HEK293T (cell line): Measurements from ENCODE around the gene TCF7.

ENCODE experiments used
- CTCF ChIA-PET: fragments of 350-600 bp; formaldehyde crosslinking; extraction: SDS; loops from one replicate; lab custom pipeline; 2021; ENCODE audit warnings: antibody characterized with exemption, inconsistent platforms; lab: Yijun Ruan, JAX
- POLR2A ChIA-PET: fragments of 350-600 bp; formaldehyde crosslinking; extraction: SDS; loops from one replicate; lab custom pipeline; 2020; ENCODE audit warnings: antibody characterized with exemption, inconsistent platforms; lab: Yijun Ruan, JAX
- DNase-seq: peaks from one replicate; pipeline ENCODE4 v3.0.0; 2012; ENCODE audit warnings: mixed read lengths; ENCODE audit errors: extremely low spot score
- ARNT ChIP-seq: fragments of 450-650 bp; IDR thresholded peaks from 2 replicates; pipeline ENCODE4 v1.6.1; 2017; ENCODE audit warnings: mild to moderate bottlenecking
- BHLHE40 ChIP-seq: fragments of 450-650 bp; IDR thresholded peaks from 2 replicates; pipeline ENCODE4 v1.6.1; 2016; ENCODE audit warnings: mild to moderate bottlenecking, moderate library complexity, borderline replicate concordance
- CTBP1 ChIP-seq: fragments of 450-650 bp; IDR thresholded peaks from 2 replicates; pipeline ENCODE4 v1.6.1; 2016; ENCODE audit warnings: borderline replicate concordance
- ELF4 ChIP-seq: fragments of 450-650 bp; IDR thresholded peaks from 2 replicates; pipeline ENCODE4 v1.6.1; 2017; ENCODE audit warnings: antibody characterized with exemption
- FOXA1 ChIP-seq: fragments of 450-650 bp; IDR thresholded peaks from 2 replicates; pipeline ENCODE4 v1.6.1; 2016; ENCODE audit warnings: mild to moderate bottlenecking
- FOXK2 ChIP-seq: fragments of 450-650 bp; IDR thresholded peaks from 2 replicates; pipeline ENCODE4 v1.6.1; 2016; ENCODE audit warnings: mild to moderate bottlenecking
- FOXM1 ChIP-seq: fragments of 450-650 bp; IDR thresholded peaks from 2 replicates; pipeline ENCODE4 v1.6.1; 2017; ENCODE audit warnings: mild to moderate bottlenecking, borderline replicate concordance
- HDGF ChIP-seq: fragments of 450-650 bp; IDR thresholded peaks from 2 replicates; pipeline ENCODE4 v1.6.1; 2017; ENCODE audit warnings: antibody characterized with exemption, borderline replicate concordance
- L3MBTL2 ChIP-seq: fragments of 450-650 bp; conservative IDR thresholded peaks from 2 replicates; pipeline ENCODE4 v1.6.1; 2016; ENCODE audit warnings: mild to moderate bottlenecking
- LEF1 ChIP-seq: fragments of 450-650 bp; IDR thresholded peaks from 2 replicates; pipeline ENCODE4 v1.6.1; 2017; ENCODE audit warnings: mild to moderate bottlenecking, borderline replicate concordance
- NFRKB ChIP-seq: fragments of 450-650 bp; IDR thresholded peaks from 2 replicates; pipeline ENCODE4 v1.6.1; 2016; ENCODE audit warnings: mild to moderate bottlenecking, moderate library complexity
- PKNOX1 ChIP-seq: fragments of 450-650 bp; IDR thresholded peaks from 2 replicates; pipeline ENCODE4 v1.6.1; 2016
- SP1 ChIP-seq: fragments of 450-650 bp; IDR thresholded peaks from 2 replicates; pipeline ENCODE4 v1.6.1; 2017
- SUZ12 ChIP-seq: fragments of 450-650 bp; IDR thresholded peaks from 2 replicates; pipeline ENCODE4 v1.6.1; 2016; ENCODE audit warnings: mild to moderate bottlenecking
- TARDBP ChIP-seq: fragments of 450-650 bp; IDR thresholded peaks from 2 replicates; pipeline ENCODE4 v1.6.1; 2016
- ZNF384 ChIP-seq: fragments of 450-650 bp; IDR thresholded peaks from 2 replicates; pipeline ENCODE4 v1.6.1; 2016

The TCF7 gene

GRCh38 chr5:134106991-134107701 lies 7.3 kb upstream of the TCF7 start:
- DNase-seq, result no peak
- ChIA-PET POLR2A (no interaction called here), CTCF (no interaction called here)
- TF ChIP-seq PKNOX1, result no peak
- TF ChIP-seq SP1, result no peak
- no peak for TF ChIP-seq ARNT
- no peak for TF ChIP-seq NFRKB
- no peak for TF ChIP-seq FOXK2
- TF ChIP-seq ZNF384, result no peak
- no peak for TF ChIP-seq FOXA1
- no peak for TF ChIP-seq L3MBTL2
- TF ChIP-seq TARDBP, result no peak
- no peak for TF ChIP-seq ELF4

- TF ChIP-seq LEF1, result no peak
- no peak for TF ChIP-seq NFRKB
- TF ChIP-seq L3MBTL2, result no peak
- no peak for TF ChIP-seq ARNT
- no peak for TF ChIP-seq FOXM1
- no peak for TF ChIP-seq ZNF384
- TF ChIP-seq CTBP1, result no peak
- no peak for TF ChIP-seq FOXA1
- TF ChIP-seq FOXK2, result no peak
- no peak for TF ChIP-seq HDGF
- TF ChIP-seq ELF4, result no peak
- TF ChIP-seq SUZ12, result no peak
- TF ChIP-seq SP1, result no peak
- TF ChIP-seq TARDBP, result no peak
- TF ChIP-seq BHLHE40, result no peak
- TF ChIP-seq PKNOX1, result no peak
- POLR2A ChIA-PET, result no interaction called here
- no peak for DNase-seq
- CTCF ChIA-PET, result no interaction called here
Observed at GRCh38 chr5:134107779-134108178, 6.7 kb upstream of the TCF7 start.

GRCh38 chr5:134110382-134110781 lies 4.1 kb upstream of the TCF7 start:
- TF ChIP-seq NFRKB, result no peak
- TF ChIP-seq FOXM1, result no peak
- TF ChIP-seq ELF4, result no peak
- TF ChIP-seq TARDBP, result no peak
- TF ChIP-seq BHLHE40, result no peak
- TF ChIP-seq FOXA1, result no peak
- POLR2A ChIA-PET, result no interaction called here
- no peak for DNase-seq
- CTCF ChIA-PET, result interaction anchor here (1.5 to 3.8 kb wide), 2 partner anchors 9 to 71 kb away, joined by 6 to 17 read pairs; no protein-coding TSS in a partner anchor

GRCh38 chr5:134111741-134112647 lies 2.5 kb upstream of the TCF7 start:
- CTCF ChIA-PET, result interaction anchor here (1.0 to 3.8 kb wide), 5 partner anchors 11 to 73 kb away, joined by 3 to 17 read pairs (median 6); no protein-coding TSS in a partner anchor

GRCh38 chr5:134112726-134113362 lies 1.6 kb upstream of the TCF7 start:
- no peak for TF ChIP-seq FOXA1
- TF ChIP-seq HDGF, result no peak
- no peak for TF ChIP-seq ELF4
- TF ChIP-seq SP1, result no peak
- no peak for TF ChIP-seq SUZ12
- no peak for TF ChIP-seq NFRKB
- no peak for TF ChIP-seq ARNT
- POLR2A ChIA-PET, result no interaction called here
- CTCF ChIA-PET, result interaction anchor here (1.0 to 3.8 kb wide), 4 partner anchors 12 to 73 kb away, joined by 3 to 17 read pairs (median 4); no protein-coding TSS in a partner anchor
- DNase-seq, result no peak

More at GRCh38 chr5:134111741-134112647, 2.5 kb upstream of the TCF7 start:
- TF ChIP-seq ZNF384 (no peak), ARNT (no peak), L3MBTL2 (no peak)
- no peak for DNase-seq
- POLR2A ChIA-PET, result interaction anchor here (0.8 kb wide), 1 partner anchor 9 kb away, joined by 3 read pairs; no protein-coding TSS in a partner anchor

GRCh38 chr5:134113363-134113889 lies 1.1 kb upstream of the TCF7 start:
- ChIA-PET CTCF (interaction anchor here (0.6 to 3.8 kb wide), 2 partner anchors 12 to 1568 kb away, joined by 3 to 17 read pairs; no protein-coding TSS in a partner anchor), POLR2A (no interaction called here)
- no peak for TF ChIP-seq LEF1
- no peak for DNase-seq
